Fibroblast of peridontal ligament (primary cell): ENCODE measurements around the gene GAL3ST3.
A peak's percentile ranks its signal among the peaks of the same experiment; 100 is the strongest.

Source experiments
- DNase-seq: peaks from one replicate; pipeline ENCODE4 v3.0.0-alpha.2; 2010; ENCODE audit errors: extremely low read depth

The GAL3ST3 gene

DNA sequence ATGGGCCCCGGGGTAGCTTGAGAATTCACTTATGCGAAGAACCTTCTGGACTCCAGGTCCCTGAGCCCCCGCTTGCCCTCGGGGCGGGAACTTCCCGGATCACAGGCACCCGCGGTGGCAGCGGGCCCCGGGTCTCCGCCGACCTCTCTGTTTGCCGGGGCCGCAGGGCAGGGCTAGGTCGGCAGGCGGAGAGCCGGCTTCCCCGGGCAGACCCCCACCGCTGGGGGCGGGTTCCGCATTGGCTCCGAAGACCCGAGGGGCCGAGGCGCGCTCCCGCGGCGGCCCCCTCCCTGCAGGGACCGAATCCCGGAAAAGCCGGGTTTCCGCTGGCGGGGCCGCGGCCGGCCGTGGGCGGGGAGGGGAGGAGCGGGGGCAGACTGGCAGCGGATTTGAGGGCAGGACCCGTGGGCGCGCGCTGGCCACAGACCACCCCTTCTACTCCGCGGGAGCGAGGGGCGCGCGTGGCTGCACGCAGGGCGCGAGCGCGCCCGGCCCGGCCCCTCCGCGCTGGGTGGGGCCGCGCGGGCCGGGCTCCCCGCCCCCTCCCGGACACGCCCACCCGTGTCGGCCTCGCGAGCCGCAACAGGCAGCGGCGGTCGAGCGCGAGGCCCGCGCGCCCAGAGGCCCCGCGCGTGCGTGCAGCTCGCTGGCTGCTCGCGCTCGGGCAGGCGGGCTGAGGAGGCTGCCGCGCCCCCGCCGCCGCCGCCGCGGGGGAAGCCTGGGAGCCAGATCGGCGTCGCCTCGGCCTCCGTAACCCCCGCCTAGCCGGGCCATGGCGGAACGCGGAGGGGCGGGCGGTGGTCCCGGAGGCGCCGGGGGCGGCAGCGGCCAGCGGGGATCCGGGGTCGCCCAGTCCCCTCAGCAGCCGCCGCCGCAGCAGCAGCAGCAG is 21.0 kb upstream of the GAL3ST3 start, which contains the start of gene PACS1:
PACS1 (plus strand) TSS at position 558 of the 889 bp plus-strand sequence; CDS start at position 773, 215 bp downstream.
- DNase-seq: peak; percentile 80

DNA sequence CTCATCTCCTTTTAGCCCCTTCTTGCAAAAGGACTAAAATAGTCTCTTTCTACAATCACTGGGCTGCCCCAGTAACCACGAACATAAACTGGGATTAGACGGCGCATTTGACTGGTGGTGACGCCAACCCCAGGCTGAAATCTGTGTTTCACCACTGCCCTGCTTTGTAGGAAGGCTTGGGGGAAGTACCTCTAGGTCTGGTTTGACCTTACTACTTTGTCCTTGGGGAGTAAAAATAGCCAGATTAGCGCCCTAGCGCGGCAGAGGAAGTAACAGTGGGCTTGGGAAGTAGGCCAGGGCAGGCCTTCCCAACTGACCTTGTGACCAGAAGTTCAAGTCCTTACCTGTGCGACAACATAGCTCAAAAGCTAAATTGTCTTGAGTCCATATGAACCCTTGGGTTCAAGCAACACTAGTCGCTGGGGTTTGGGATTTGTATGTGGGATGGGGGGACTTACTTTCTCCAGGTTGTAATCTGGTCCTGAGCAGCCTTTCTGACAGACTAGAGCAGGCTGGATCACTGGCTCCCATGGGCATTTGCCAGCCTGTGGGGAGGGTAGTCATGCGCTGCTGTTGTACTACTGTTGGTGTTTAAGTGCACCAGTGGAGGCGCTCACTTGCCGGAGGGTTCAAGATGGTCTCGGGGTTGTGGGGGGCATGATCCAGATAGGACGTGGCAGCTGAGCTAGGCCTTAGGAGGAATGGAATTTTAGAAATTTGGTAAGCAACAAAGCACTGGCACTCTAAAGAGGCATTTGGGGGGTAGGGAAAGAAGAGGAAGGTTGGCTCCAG is 20.2 kb upstream of the GAL3ST3 start:
- peak; percentile 76 for DNase-seq

DNA sequence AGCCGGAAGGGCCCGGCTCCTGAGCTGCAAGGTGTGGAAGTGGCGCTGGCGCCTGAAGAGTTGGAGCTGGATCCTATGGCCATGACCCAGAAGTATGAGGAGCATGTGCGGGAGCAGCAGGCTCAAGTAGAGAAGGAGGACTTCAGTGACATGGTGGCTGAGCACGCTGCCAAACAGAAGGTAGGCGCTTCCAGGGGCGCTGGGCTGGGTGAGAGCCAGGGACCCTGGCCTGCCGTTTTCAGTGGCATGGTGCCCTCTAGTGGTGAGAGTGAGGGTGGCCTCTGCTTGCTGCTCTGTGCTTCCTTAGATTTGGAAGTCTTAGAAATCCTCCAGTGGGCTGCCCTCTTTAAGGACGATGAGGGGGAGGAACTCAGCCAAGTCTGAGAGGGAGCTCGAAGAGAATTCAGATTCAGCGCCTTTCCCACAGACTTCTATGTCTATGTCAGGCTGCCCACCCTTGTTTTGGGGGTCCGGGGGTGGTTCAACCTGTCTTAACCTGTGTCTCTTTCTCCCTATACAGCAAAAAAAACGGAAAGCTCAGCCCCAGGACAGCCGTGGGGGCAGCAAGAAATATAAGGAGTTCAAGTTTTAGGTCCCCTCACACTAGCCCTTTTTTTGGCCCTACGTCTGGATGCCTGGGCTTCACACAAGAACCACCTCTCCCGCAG is 19.3 kb upstream of the GAL3ST3 start:
- peak; percentile 74 for DNase-seq

DNA sequence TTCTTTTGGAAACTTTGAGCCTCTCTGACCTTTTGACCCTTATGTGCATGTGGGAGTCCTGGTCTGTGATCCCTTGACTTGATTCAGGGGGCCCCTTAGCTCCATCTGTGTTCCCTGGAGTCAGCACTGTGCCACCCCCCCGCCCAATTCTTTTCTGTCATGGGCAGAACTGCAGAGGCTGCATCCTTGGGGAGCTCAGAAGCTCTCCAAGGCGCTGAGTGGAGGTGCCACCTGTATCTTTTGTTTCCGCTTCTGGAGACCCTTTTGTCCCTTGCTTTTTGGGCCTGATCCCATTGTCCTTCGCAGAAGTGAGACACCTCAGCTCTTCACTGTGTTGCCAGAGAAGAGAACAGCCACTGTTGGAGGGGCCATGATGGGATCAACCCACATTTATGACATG is 18.7 kb upstream of the GAL3ST3 start:
- no peak for DNase-seq

DNA sequence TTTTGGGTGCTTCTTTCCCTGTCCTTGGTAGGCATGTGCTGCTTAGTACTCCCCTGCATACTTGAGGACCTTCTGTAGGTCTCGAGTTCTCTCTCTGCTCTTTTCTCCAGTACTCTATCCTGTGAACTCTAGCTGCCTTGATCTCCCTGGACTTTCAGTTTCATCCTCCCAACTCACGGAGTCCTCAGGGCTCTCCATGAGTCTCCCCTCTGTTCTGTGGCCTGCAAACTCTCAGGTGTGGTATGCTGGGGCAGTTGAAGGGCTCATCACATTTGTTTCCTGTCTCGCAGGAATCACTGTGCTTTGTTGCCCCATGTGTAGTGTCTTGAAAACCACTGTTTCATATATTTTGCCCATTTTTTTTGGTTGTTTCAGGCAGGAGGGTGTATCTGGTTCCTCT is 17.8 kb upstream of the GAL3ST3 start:
- DNase-seq: no peak

DNA sequence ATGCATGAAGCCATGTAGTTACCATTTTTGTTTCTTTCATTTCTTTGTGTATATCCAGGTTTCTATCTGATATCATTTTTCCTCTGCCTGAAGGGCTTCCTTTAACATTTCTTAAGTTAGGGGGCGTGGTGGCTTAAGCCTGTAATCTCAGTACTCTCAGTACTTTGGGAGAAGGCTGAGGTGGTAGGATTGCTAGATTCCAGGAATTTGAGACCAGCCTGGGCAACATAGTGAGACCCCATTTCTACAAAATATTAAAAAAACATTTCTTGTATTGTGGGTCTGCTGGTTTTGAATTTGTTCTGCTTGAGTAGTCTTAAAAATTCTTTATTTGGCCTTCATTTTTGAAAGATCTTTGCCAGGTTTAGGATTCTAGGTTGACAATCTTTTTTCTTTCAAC is 15.6 kb upstream of the GAL3ST3 start:
- no peak for DNase-seq

DNA sequence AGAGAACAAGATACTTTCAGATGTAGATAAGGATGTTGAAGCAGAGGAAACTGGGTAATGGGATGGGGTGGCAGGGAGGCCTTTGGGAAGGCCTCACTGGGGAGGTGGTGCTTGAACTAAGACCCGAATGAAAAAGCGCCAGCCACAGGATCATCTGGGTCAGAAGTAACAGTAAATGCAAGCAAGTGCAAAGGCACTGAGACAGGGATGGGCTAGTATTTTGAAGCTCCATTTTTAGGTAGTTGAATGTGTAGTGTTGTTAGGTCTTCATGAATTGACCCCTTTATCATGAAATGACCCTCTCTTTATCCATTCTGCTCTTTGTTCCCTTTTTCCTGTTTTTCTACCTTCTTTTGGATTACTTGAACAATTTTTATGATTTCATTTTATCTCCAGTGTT is 14.9 kb upstream of the GAL3ST3 start:
- no peak for DNase-seq

DNA sequence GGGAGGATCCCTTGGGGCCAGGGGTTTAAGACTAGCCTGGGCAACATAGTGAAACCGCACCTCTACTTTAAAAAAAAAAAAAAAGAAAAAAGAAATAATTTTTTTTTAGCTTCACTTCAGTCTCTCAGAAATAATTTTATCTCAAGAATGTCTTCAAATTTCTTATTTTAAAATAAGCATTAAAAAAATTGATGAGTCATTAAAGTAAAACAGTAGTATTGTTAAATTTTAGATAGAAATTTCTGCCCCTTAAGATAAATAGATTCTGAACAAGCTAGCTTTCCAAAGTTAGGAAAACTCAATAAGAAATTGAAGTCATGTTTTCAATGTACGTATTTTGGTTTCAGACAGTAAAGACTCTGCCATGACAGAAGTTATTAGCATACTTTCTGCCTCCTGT is 13.4 kb upstream of the GAL3ST3 start:
- DNase-seq: no peak

DNA sequence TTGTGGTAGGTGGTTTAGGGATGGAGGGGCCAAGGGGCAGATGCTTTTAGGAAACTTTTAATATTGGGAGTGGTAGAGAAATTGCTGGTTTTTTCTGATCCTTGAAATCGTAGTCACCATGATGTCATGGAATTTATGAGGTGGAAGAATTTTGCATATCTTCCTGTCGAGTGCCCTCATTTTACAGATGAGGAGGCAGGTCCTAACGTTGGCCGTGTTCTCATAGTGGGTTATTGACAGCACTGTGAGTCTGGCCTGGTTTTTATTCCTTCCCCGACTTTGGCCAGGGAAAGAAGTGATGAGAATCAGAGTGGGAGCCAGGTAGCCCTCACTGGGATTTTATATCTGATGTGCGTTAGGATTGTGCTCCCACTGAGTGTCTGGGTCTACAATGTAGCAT is 12.3 kb upstream of the GAL3ST3 start:
- DNase-seq: no peak

DNA sequence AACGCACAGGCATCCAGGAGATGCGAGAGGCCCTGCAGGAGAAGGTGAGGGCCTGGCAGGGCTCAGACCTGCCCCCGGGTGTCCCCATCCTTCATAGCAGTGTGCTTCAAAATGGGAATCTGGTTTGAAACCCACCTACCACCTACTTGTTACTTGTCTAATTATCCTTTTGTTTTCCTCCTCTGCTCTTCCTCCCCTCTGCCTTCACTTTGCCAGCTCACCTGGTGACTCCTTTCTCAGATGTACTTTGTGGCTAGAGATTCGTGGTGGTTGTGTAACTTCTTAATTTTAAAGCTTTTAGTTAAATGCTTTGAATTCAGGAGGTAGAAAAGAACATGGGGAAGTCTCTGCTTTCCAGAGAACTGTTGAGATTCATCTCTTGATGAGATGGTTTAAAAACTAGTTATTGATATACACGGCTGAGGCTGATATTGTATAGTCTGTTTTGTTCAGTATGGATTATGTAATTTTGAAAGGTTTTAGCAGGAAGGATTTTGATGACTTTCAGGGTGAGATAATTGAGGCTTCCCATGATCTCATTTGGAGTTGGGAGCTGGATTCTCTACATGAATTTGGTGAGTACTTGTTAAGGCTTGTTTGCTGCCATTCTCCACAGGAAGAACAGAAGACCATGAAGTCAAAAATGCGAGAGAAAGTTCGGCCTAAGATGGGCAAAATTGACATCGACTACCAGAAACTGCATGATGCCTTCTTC is 11.2 kb upstream of the GAL3ST3 start:
- DNase-seq: no peak

DNA sequence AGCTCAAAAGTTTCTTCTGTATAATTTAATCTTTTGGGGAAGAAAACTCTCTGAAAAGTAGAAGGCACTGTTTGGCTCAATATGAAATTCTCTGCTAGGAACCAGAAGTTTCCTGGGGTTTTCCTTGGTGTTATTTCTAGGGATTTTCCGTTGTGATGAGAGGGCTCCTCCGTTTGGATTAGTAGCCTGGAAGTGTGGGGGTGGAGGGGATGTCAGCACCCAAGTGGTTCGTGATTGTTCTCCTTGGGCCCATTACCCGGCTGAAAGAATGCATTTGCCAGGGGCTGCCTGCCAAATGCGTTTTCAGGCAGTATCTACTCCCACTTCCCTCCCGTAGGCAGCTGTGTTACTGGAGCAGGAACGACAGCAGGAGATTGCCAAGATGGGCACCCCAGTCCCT is 7.5 kb upstream of the GAL3ST3 start:
- DNase-seq: no peak

DNA sequence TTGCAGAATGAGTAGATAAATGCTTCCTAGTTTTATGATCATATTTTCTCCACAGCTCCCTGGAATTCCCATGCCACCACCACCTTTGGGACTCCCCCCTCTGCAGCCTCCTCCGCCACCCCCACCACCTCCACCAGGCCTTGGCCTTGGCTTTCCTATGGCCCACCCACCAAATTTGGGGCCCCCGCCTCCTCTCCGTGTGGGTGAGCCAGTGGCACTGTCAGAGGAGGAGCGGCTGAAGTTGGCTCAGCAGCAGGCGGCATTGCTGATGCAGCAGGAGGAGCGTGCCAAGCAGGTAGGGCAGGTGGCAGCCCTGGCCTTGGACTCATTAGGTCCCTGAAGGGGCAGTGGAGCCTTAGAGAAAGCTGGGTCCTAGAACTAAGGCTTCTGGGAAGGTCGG is 6.1 kb upstream of the GAL3ST3 start:
- DNase-seq: no peak

DNA sequence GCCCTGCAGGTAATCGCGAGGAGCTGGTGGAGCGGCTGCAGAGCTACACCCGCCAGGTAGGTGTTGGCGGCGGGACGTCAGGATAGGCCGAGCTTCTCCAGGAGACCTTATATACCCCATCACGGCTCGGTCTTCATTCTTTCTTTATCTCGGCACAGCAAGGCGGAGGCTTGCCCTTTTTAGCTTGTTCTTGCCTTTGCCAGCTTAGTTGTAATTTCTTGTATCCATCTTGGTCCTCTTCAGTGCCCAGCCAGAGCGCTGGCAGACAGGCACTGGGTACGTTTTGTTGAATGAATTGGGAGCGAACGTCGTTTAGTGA is 3.7 kb upstream of the GAL3ST3 start:
- DNase-seq: no peak

DNA sequence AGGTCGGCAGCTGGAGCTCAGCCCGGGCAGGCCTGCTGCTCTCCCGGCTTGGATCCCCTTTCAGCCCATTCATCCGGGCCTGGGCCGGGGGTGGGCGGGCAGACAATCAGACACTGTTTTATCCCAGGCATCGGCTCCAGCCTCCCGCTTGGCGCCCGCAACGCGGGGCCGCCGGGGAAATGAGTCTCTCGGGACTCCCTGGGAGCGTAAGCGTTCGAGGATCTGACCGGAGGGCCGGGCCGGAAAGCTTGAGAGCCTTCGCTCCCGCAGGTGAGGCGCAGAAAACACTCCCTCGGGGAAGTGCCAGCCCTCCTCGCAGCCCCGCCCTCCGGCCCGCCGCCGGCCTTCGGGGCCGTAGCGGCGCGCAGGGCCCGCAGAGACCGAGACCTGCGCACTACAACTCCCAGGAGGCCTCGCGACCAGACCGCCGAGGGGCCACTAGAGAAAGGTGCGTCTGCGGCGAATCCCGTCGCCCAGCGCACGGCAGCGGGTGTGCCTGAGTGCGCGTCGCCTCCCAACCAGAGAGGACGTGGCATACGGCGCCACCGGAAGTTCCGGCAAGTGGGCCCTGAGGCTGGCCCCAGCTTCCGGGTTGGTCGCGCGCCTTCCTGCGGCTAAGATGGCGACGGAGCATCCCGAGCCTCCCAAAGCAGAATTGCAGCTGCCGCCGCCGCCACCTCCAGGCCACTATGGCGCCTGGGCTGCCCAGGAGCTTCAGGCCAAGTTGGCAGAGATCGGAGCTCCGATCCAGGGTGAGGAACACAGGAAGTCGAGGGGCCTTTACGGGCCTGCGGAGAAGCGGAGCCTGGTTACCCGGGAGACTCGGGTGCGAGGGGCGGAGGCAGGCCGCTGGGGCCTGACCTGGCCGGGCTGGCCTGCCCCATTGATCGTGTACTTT is 3.1 kb upstream of the GAL3ST3 start, which contains the start of gene SF3B2:
SF3B2 (plus strand) TSS at position 599 of the 898 bp plus-strand sequence; CDS start at position 620, 21 bp downstream.
- peak; percentile 95 for DNase-seq

DNA sequence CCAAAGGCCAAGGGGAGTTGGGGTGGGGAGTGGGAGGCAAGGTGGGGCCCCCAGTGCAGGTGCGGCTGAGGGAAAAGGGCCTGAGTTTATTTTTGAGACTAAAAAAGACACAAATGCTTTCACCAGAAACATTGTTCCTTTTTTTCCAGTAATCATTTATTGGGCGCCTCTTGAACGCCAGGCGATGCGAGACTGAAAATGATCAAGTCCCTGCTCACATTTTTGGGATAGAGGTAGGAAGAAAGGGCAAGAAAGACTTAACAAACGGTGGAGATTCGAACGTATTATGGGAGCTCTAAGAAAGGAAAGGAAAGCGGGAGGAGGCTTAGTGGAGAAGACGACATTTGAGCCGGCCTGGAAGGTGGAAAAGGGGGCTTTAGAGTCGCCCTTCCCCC is 2.4 kb upstream of the GAL3ST3 start:
- DNase-seq: no peak

DNA sequence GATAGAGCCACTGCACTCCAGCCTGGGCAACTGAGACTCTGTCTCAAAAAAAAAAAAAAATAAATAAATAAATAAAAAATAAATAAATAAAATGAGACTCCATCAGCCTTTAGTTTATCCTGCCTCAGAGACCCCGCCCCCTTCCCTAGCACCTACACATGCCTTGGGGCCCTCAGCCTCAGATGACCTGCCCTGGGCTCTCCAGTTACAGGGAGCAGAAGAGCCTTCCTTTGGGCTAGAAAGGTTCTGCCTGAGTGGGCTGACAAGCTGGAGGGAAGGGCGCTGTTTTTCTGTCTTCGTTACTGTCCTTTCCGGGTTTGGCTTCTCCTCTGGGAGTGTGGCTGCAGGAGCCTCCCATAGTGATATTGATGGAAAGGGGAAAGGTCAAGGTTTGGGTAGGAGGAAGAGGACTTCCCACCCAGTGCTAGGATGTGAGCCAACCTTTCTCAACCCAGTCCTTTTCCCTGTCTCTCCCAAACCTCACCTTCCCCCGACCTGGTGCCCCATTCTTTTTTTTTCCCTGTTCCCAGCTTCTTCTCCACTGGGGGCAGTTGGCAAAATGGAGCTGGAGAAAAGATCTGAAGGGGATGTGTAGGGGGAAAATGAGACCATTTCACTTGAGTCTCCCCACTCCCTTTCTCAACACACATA is 1.7 kb upstream of the GAL3ST3 start:
- no peak for DNase-seq

DNA sequence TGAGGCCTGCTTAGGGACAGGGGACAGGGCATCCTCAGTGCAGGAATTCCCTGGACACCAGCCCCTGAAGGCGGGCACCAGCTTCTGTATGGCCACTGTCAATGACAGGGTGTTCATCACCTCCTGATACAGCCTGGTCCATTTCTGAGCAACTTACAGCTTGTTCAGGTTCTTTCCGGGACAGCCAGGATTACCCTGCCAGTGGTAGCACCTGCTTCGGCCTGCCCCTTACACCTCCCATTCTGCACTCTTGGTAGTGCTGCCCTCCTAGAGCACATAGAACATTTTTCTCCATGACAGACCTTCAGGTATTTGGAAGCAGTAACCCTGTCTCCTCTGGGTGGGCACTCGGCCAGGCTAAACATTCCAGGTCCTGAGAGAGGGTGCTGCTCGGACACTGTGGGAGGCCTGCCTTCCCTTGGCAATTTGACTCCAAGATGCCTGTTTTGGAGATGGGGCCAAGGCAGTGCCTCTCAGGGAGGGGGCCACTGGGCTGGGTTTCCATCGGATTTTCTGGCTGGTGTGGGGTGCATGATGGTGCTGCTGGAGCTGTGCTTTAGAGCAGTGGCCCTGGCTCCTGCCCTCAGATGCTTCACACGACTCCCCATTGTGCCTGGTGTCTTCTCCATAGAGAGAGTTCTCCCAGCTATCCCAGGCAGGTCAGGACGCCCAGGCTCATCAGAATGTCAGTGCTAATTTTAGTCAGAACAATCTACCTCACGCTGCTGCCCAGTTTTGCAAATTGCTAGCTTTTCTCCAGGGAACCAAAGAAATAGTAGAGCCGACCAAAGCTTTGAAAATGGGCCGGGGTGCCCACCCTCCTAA is 1.2 kb downstream of the GAL3ST3 start:
- DNase-seq: no peak

DNA sequence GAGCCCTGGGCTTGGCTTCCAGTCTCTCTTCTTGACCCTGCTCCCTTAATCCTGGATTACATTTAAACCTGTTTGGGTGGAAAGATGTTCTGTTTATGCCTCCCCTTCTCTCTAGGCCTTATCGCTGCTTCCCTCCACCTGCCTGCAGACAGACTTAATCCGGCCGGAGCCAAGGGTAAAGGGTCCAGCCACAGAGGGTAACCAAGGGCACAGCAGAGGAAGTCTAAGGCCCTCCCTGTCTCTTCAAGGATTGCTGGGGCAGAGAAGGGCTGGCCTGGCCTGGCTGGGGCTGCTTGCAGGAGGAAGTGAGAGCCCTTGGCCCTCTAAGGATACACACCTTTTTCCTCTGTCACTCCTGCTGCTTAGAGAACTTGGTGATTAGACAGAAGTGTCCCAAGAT is 2.1 kb downstream of the GAL3ST3 start:
- DNase-seq: no peak

DNA sequence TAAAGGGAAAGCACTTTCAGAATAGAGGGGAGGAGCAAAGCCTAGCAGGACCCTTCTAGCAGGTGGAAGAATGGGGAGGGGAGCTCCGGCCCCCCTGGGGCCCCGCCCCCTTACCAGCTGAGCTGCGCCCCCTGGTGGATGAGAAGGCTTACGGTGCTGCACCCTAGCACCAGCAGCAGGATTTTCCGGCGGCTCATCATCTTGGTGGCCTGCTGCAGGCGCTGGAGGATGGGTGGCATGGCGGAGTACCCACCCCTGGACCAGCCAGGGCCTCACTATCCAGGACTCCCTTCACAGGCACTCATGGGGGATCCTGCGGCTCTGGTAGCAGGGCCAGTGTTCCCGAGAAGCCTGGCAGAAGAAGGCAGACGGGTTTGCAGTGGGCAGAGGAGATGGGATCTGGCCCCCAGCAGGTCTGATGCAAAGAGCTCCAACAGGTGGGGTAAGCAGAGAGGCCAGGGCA is 3.8 kb downstream of the GAL3ST3 start:
- DNase-seq: peak; percentile 69
